ENCODE measurements around the gene MCM6.

Gene MCM6

GRCh38 chr2:135905679-135906078 is 29.4 kb upstream of the MCM6 start:
- TF ChIP-seq CTCF (conservative IDR thresholded peaks at IDR 0.05; ENCODE audit: low read depth) = no peak
- POLR2A ChIA-PET (ENCODE audit: low non-redundant PET) = no interaction called here
- H3K27ac ChIP-seq = no peak overlapping the region

GRCh38 chr2:135904341-135904989 is 28.2 kb upstream of the MCM6 start:
- ChIA-PET POLR2A (ENCODE audit: low non-redundant PET) (no interaction called here), CTCF (interaction anchor here (0.5 to 0.7 kb wide), 4 partner anchors 8 to 1697 kb away, joined by 3 to 5 read pairs (median 4); no protein-coding TSS in a partner anchor)
- no peak for DNase-seq (ENCODE audit: low spot score)
- TF ChIP-seq CTCF (conservative IDR thresholded peaks at IDR 0.05; ENCODE audit: low read depth) = no peak
- 0 out of 2 replicates have a peak overlapping the region, but pooled peaks have one; percentile 22 for H3K27ac ChIP-seq

More at GRCh38 chr2:135905679-135906078, 29.4 kb upstream of the MCM6 start:
- CTCF ChIA-PET = interaction anchor here (0.5 kb wide), 1 partner anchor 29 kb away, joined by 5 read pairs; no protein-coding TSS in a partner anchor
- no peak for DNase-seq (ENCODE audit: low spot score)

GRCh38 chr2:135903650-135904049 is 27.4 kb upstream of the MCM6 start:
- POLR2A ChIA-PET (ENCODE audit: low non-redundant PET) = no interaction called here
- CTCF ChIA-PET = no interaction called here
- no peak for DNase-seq (ENCODE audit: low spot score)
- no peak overlapping the region for H3K27ac ChIP-seq
- TF ChIP-seq CTCF (conservative IDR thresholded peaks at IDR 0.05; ENCODE audit: low read depth) = no peak

- no peak overlapping the region for H3K27ac ChIP-seq
- CTCF ChIA-PET = no interaction called here
- TF ChIP-seq CTCF (conservative IDR thresholded peaks at IDR 0.05; ENCODE audit: low read depth) = no peak
- DNase-seq (ENCODE audit: low spot score) = no peak
- POLR2A ChIA-PET (ENCODE audit: low non-redundant PET) = no interaction called here
Observed at GRCh38 chr2:135899567-135899966, 23.3 kb upstream of the MCM6 start.

GRCh38 chr2:135898234-135898786 is 22.1 kb upstream of the MCM6 start:
- no peak overlapping the region for H3K27ac ChIP-seq
- no peak for TF ChIP-seq CTCF (conservative IDR thresholded peaks at IDR 0.05; ENCODE audit: low read depth)
- ChIA-PET CTCF (no interaction called here), POLR2A (ENCODE audit: low non-redundant PET) (no interaction called here)
- no peak for DNase-seq (ENCODE audit: low spot score)

- no peak overlapping the region for H3K27ac ChIP-seq
- DNase-seq (ENCODE audit: low spot score) = no peak
- ChIA-PET POLR2A (ENCODE audit: low non-redundant PET) (no interaction called here), CTCF (no interaction called here)
- TF ChIP-seq CTCF (conservative IDR thresholded peaks at IDR 0.05; ENCODE audit: low read depth) = no peak
Observed at GRCh38 chr2:135894930-135895329, 18.7 kb upstream of the MCM6 start.
